HAP-1 (cell line): ENCODE measurements around the gene DDX46.

Source experiments
- DNase-seq, 2 experiments: peaks; one replicate each; pipeline ENCODE4 v3.0.0-alpha.2; 2016 to 2020; ENCODE audit warnings: low spot score in 2 of 2
- H3K27me3 ChIP-seq: fragments of 250-450 bp; sonication (Bioruptor Pico); 2 replicates; pipeline ENCODE4 v1.5.1; 2020; ENCODE audit warnings: low read depth, mild to moderate bottlenecking, moderate library complexity
- H3K36me3 ChIP-seq: fragments of 250-450 bp; sonication (Bioruptor Pico); replicated peaks from 2 replicates; pipeline ENCODE4 v1.5.1; 2020; ENCODE audit warnings: mild to moderate bottlenecking
- H3K4me1 ChIP-seq: fragments of 250-450 bp; sonication (Bioruptor Pico); 2 replicates; pipeline ENCODE4 v1.5.1; 2020; ENCODE audit warnings: mild to moderate bottlenecking
- H3K4me3 ChIP-seq: fragments of 250-450 bp; sonication (Bioruptor Pico); 2 replicates; pipeline ENCODE4 v1.5.1; 2020; ENCODE audit warnings: mild to moderate bottlenecking, moderate library complexity
- H3K9me3 ChIP-seq: fragments of 250-450 bp; sonication (Bioruptor Pico); 2 replicates; pipeline ENCODE4 v1.5.1; 2020; ENCODE audit warnings: mild to moderate bottlenecking, moderate library complexity
- in situ Hi-C: fragments of 300-500 bp; cut with MboI; formaldehyde crosslinking; loops from 3 replicates; pipeline ENCODE4 v1.14.3; 2020; ENCODE audit warnings: low sequenced_read_pairs, inconsistent platforms, mixed read lengths

Gene DDX46

GRCh38 chr5:134878403-134878802 is 119.8 kb downstream of the DDX46 start:
- DNase-seq = no peak

GRCh38 chr5:134879456-134879855 is 120.9 kb downstream of the DDX46 start:
- in situ Hi-C loops = no loop called here
- no peak overlapping the region for H3K4me3 ChIP-seq
- no peak for DNase-seq
- H3K9me3 ChIP-seq = no peaks in the 10 kb centered on the region
- no peaks in the 10 kb centered on the region for H3K36me3 ChIP-seq
- no peaks in the 10 kb centered on the region for H3K27me3 ChIP-seq
- H3K4me1 ChIP-seq = peaks cover 13% of the 10 kb centered on the region

More at GRCh38 chr5:134878403-134878802, 119.8 kb downstream of the DDX46 start:
- no peaks in the 10 kb centered on the region for H3K9me3 ChIP-seq
- H3K4me3 ChIP-seq = no peak overlapping the region
- H3K27me3 ChIP-seq = no peaks in the 10 kb centered on the region
- H3K4me1 ChIP-seq = peaks cover 18% of the 10 kb centered on the region
- no peaks in the 10 kb centered on the region for H3K36me3 ChIP-seq
- in situ Hi-C loops = no loop called here
